Astrocyte (in vitro differentiated cells and primary cell): Measurements from ENCODE around the gene NME7. TPM values are rescaled to one million over a fixed set of nuclear protein-coding genes. Genes with fewer than 3 reads are reported as not detected.
"Not testable (repeated sequence)": the region's sequence is repeated elsewhere in the genome, so short reads cannot be mapped to it uniquely, and the experiment has no call there.

Source experiments
- DNase-seq: peaks from one replicate; pipeline ENCODE4 v3.0.0-alpha.2; 2010; ENCODE audit warnings: low read depth
- FAIRE-seq: peaks from 2 replicates; lab custom pipeline; 2011; peaks lifted over from hg19 to GRCh38; lab: Jason Lieb, UNC
- H2AFZ ChIP-seq: 2 replicates; pipeline ENCODE4 v1.6.0; 2012; ENCODE audit warnings: low read depth, low read length, inconsistent platforms
- H3K27ac ChIP-seq: 2 replicates; pipeline ENCODE4 v1.5.1; 2011; ENCODE audit warnings: low read depth, low read length, inconsistent platforms
- H3K27me3 ChIP-seq: 2 replicates; pipeline ENCODE4 v1.6.0; 2011; ENCODE audit warnings: low read length, inconsistent platforms; ENCODE audit not compliant: insufficient read depth
- H3K36me3 ChIP-seq: 2 replicates; pipeline ENCODE4 v1.5.1; 2011; ENCODE audit warnings: low read length, inconsistent platforms; ENCODE audit not compliant: insufficient read depth
- H3K4me1 ChIP-seq: 2 replicates; pipeline ENCODE4 v1.5.1; 2011; ENCODE audit warnings: low read length, inconsistent platforms; ENCODE audit not compliant: insufficient read depth
- H3K4me2 ChIP-seq: 2 replicates; pipeline ENCODE4 v1.6.0; 2012; ENCODE audit warnings: low read length, inconsistent platforms
- H3K4me3 ChIP-seq: 2 replicates; pipeline ENCODE4 v1.5.1; 2011; ENCODE audit warnings: low read depth, mild to moderate bottlenecking, low read length, inconsistent platforms; ENCODE audit not compliant: insufficient read depth
- H3K79me2 ChIP-seq: 2 replicates; pipeline ENCODE4 v1.6.0; 2012; ENCODE audit warnings: mild to moderate bottlenecking, low read length, inconsistent platforms; ENCODE audit not compliant: insufficient read depth
- H3K9ac ChIP-seq: 2 replicates; pipeline ENCODE4 v1.6.0; 2012; ENCODE audit warnings: mild to moderate bottlenecking, low read length, inconsistent platforms
- H3K9me3 ChIP-seq: 2 replicates; pipeline ENCODE4 v1.5.1; 2012; ENCODE audit warnings: low read depth, mild to moderate bottlenecking, low read length, inconsistent platforms; ENCODE audit not compliant: insufficient read depth
- H4K20me1 ChIP-seq: 2 replicates; pipeline ENCODE4 v1.6.0; 2012; ENCODE audit warnings: low read length, inconsistent platforms; ENCODE audit not compliant: insufficient read depth
- H3K27ac Mint-ChIP-seq: one replicate; pipeline ENCODE4 v1.8.0; 2021; ENCODE audit warnings: mild to moderate bottlenecking, mixed read lengths; ENCODE audit not compliant: unreplicated experiment
- H3K27me3 Mint-ChIP-seq: one replicate; pipeline ENCODE4 v1.8.0; 2021; ENCODE audit warnings: low read depth, mixed read lengths; ENCODE audit not compliant: unreplicated experiment
- H3K36me3 Mint-ChIP-seq: one replicate; pipeline ENCODE4 v1.8.0; 2021; ENCODE audit warnings: low read depth, mixed read lengths; ENCODE audit not compliant: unreplicated experiment
- H3K4me1 Mint-ChIP-seq: one replicate; pipeline ENCODE4 v1.8.0; 2021; ENCODE audit warnings: low read depth, mixed read lengths; ENCODE audit not compliant: unreplicated experiment
- H3K4me3 Mint-ChIP-seq: one replicate; pipeline ENCODE4 v1.8.0; 2021; ENCODE audit warnings: mild to moderate bottlenecking, moderate library complexity, mixed read lengths; ENCODE audit not compliant: unreplicated experiment
- H3K9me3 Mint-ChIP-seq: one replicate; pipeline ENCODE4 v1.8.0; 2021; ENCODE audit warnings: mild to moderate bottlenecking, mixed read lengths; ENCODE audit not compliant: unreplicated experiment
- EZH2 ChIP-seq: IDR thresholded peaks from 2 replicates; pipeline ENCODE4 v1.6.1; 2012; ENCODE audit warnings: mild to moderate bottlenecking, low read length, inconsistent platforms; ENCODE audit not compliant: insufficient read depth
- total RNA-seq: library from RNA; stranded (reverse); gene quantifications from 2 replicates; pipeline ENCODE4 v1.2.1, GENCODE V29; 2021
- TF ChIP-seq, protein P1 (sequence below): IDR thresholded peaks from 2 replicates; pipeline ENCODE4 v1.5.1; 2011; ENCODE audit warnings: low read depth, mild to moderate bottlenecking, inconsistent platforms, low read length, moderate library complexity; ENCODE audit not compliant: insufficient read depth

Gene NME7
- total RNA-seq, 1 donor from 2014 or later: 21.2 TPM

DNA sequence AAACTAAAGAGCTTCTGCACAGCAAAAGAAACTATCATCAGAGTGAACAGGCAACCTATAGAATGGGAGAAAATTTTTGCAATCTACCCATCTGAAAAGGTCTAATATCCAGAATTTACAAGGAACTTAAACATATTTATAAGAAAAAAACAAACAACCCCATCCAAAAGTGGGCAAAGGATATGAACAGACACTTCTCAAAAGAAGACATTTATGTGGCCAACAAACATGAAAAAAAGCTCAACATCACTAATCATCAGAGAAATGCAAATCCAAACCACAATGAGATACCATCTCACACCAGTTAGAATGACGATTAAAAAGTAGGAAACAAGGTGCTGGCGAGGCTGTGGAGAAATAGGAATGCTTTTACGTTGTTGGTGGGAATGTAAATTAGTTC lies 32.9 kb downstream of the NME7 start:
- H3K36me3 ChIP-seq, H3K4me3 Mint-ChIP-seq, FAIRE-seq, H3K27ac ChIP-seq, H3K27me3 ChIP-seq, H3K4me3 ChIP-seq, H3K4me1 Mint-ChIP-seq, H2AFZ ChIP-seq, DNase-seq, H3K9ac ChIP-seq, H4K20me1 ChIP-seq, H3K9me3 Mint-ChIP-seq, H3K27me3 Mint-ChIP-seq, H3K27ac Mint-ChIP-seq, H3K4me2 ChIP-seq, H3K9me3 ChIP-seq, H3K4me1 ChIP-seq: not testable (repeated sequence)
- H3K79me2 ChIP-seq: peaks cover 17% of the 10 kb centered on the region
- peaks cover 20% of the 10 kb centered on the region for H3K36me3 Mint-ChIP-seq

DNA sequence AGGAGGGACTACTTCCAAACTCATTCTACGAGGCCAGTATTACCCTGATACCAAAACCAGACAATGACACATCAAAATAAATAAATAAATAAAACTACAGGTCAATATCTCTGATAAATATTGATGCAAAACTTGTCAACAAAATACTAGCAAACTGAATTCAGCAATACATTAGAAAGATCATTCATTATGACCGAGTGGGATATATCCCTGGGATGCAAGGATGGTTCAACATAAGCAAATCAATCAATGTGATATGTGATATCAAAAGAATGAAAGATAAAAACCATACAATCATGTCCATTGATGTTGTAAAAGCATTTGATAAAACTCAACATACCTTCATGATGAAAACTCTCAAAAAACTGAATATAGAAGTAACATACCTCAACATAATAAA lies 36.7 kb downstream of the NME7 start:
- DNase-seq (no peak), FAIRE-seq (no peak)
- peaks cover 12% of the 10 kb centered on the region for H3K36me3 Mint-ChIP-seq

DNA sequence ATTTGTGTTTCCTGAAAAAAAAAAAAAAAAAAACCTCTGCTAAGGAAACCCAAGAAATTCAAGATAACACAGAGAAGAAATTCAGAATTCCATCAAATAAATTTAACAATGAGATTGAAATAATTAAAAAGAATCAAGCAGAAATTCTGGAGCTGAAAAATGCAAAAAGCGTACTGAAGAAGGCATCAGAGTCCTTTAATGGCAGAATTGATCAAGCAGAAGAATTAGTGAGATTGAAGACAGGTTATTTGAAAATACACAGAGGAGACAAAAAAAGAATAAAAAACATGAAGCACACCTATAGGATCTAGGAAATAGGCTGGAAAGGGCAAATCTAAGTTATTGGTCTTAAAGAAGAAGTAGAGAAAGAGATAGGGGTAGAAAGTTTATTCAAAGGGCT lies 38.2 kb downstream of the NME7 start:
- Mint-ChIP-seq H3K27ac (no peak overlapping the region), H3K4me3 (no peak overlapping the region), H3K36me3 (peaks cover 4% of the 10 kb centered on the region), H3K9me3 (peaks cover 2% of the 10 kb centered on the region), H3K27me3 (no peaks in the 10 kb centered on the region), H3K4me1 (peaks cover 8% of the 10 kb centered on the region)
- H4K20me1 ChIP-seq: peaks cover 2% of the 10 kb centered on the region
- H3K79me2 ChIP-seq: peaks cover 17% of the 10 kb centered on the region
- FAIRE-seq: peak; percentile 49
- no peak overlapping the region for H2AFZ ChIP-seq
- no peaks in the 10 kb centered on the region for H3K36me3 ChIP-seq
- H3K9me3 ChIP-seq: no peaks in the 10 kb centered on the region
- peaks cover 5% of the 10 kb centered on the region for H3K4me1 ChIP-seq
- no peak for DNase-seq
- H3K9ac ChIP-seq: no peak overlapping the region
- TF ChIP-seq EZH2: no peak
- TF ChIP-seq, protein P1, sequence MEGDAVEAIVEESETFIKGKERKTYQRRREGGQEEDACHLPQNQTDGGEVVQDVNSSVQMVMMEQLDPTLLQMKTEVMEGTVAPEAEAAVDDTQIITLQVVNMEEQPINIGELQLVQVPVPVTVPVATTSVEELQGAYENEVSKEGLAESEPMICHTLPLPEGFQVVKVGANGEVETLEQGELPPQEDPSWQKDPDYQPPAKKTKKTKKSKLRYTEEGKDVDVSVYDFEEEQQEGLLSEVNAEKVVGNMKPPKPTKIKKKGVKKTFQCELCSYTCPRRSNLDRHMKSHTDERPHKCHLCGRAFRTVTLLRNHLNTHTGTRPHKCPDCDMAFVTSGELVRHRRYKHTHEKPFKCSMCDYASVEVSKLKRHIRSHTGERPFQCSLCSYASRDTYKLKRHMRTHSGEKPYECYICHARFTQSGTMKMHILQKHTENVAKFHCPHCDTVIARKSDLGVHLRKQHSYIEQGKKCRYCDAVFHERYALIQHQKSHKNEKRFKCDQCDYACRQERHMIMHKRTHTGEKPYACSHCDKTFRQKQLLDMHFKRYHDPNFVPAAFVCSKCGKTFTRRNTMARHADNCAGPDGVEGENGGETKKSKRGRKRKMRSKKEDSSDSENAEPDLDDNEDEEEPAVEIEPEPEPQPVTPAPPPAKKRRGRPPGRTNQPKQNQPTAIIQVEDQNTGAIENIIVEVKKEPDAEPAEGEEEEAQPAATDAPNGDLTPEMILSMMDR: no peak
- no peak overlapping the region for H3K4me3 ChIP-seq
- no peaks in the 10 kb centered on the region for H3K27me3 ChIP-seq
- H3K27ac ChIP-seq: no peak overlapping the region
- no peak overlapping the region for H3K4me2 ChIP-seq

More for the DNA sequence above, 36.7 kb downstream of the NME7 start:
- Histone ChIP-seq H4K20me1 (peaks cover 2% of the 10 kb centered on the region), H2AFZ (no peak overlapping the region), H3K27ac (no peak overlapping the region), H3K9me3 (no peaks in the 10 kb centered on the region), H3K27me3 (no peaks in the 10 kb centered on the region), H3K9ac (no peak overlapping the region), H3K4me2 (no peak overlapping the region), H3K79me2 (peaks cover 17% of the 10 kb centered on the region), H3K4me3 (no peak overlapping the region), H3K4me1 (peaks cover 5% of the 10 kb centered on the region), H3K36me3 (no peaks in the 10 kb centered on the region)
- H3K4me3 Mint-ChIP-seq: no peak overlapping the region
- peaks cover 8% of the 10 kb centered on the region for H3K4me1 Mint-ChIP-seq
- H3K27ac Mint-ChIP-seq: no peak overlapping the region
- H3K27me3 Mint-ChIP-seq: no peaks in the 10 kb centered on the region
- peaks cover 5% of the 10 kb centered on the region for H3K9me3 Mint-ChIP-seq
- TF ChIP-seq, protein P1: no peak
